Measurements from ENCODE around the gene ZFP1. TPM values are rescaled to one million over a fixed set of nuclear protein-coding genes. Genes with fewer than 3 reads are reported as not detected.

The ZFP1 gene
- total and polyA plus RNA-seq, 2 experiments from 2014 or later: 4.8 to 12.5 TPM

Other genes starting within 250 kb of the ZFP1 start
- 46.9 and 54.5 TPM in 2 replicates for gene WDR59, start 163.4 kb upstream of the ZFP1 start, total RNA-seq (2014; rRNA removed; shearing (Covaris generic))
- gene WDR59, start 163.4 kb upstream of the ZFP1 start, polyA plus RNA-seq (2016; fragmentation: Nextera tagmentation; extraction: Ambion mirVana): 38.7 and 44.5 TPM in 2 replicates
- gene ZNRF1, start 149.5 kb upstream of the ZFP1 start, total RNA-seq (2014; rRNA removed; shearing (Covaris generic)): 42.1 and 52.9 TPM in 2 replicates
- gene ZNRF1, start 149.5 kb upstream of the ZFP1 start, polyA plus RNA-seq (2016; fragmentation: Nextera tagmentation; extraction: Ambion mirVana): 22.4 and 31.9 TPM in 2 replicates
- 7.7 and 10.6 TPM in 2 replicates for gene LDHD, start 31.7 kb upstream of the ZFP1 start, total RNA-seq (2014; rRNA removed; shearing (Covaris generic))
- gene LDHD, start 31.7 kb upstream of the ZFP1 start, polyA plus RNA-seq (2016; fragmentation: Nextera tagmentation; extraction: Ambion mirVana): 3.9 and 5.0 TPM in 2 replicates
- not detected in 2 replicates for gene CTRB2, start 58.6 kb downstream of the ZFP1 start, total RNA-seq (2014; rRNA removed; shearing (Covaris generic))
- not detected in 2 replicates for gene CTRB2, start 58.6 kb downstream of the ZFP1 start, polyA plus RNA-seq (2016; fragmentation: Nextera tagmentation; extraction: Ambion mirVana)
- gene CTRB1, start 70.5 kb downstream of the ZFP1 start, total RNA-seq (2014; rRNA removed; shearing (Covaris generic)): not detected in 2 replicates
- gene CTRB1, start 70.5 kb downstream of the ZFP1 start, polyA plus RNA-seq (2016; fragmentation: Nextera tagmentation; extraction: Ambion mirVana): not detected in 2 replicates
- 121 and 140 TPM in 2 replicates for gene BCAR1, start 103.1 kb downstream of the ZFP1 start, total RNA-seq (2014; rRNA removed; shearing (Covaris generic))
- gene BCAR1, start 103.1 kb downstream of the ZFP1 start, polyA plus RNA-seq (2016; fragmentation: Nextera tagmentation; extraction: Ambion mirVana): 37.9 and 38.3 TPM in 2 replicates